Stimulated activated CD8-positive, alpha-beta memory T cell treated with anti-CD3 and anti-CD28 coated beads, Interleukin-7, amount 100 ng/mL, for 1 hour (primary cell): ENCODE measurements around the gene CYP4F3.
"Not testable (repeated sequence)": the region's sequence is repeated elsewhere in the genome, so short reads cannot be mapped to it uniquely, and the experiment has no call there.

Experiments
- DNase-seq, 2 donors: peaks; one replicate each; pipeline ENCODE4 v3.0.0-alpha.2; 2020; ENCODE audit warnings: low read depth in 2 of 2

The CYP4F3 gene

GRCh38 chr19:15631817-15632216 is 8.9 kb upstream of the CYP4F3 start:
- DNase-seq: peak in 1 of 2 donors; percentile 14

- DNase-seq: no peak
Measured at GRCh38 chr19:15633082-15633835, 7.4 kb upstream of the CYP4F3 start.

DNA sequence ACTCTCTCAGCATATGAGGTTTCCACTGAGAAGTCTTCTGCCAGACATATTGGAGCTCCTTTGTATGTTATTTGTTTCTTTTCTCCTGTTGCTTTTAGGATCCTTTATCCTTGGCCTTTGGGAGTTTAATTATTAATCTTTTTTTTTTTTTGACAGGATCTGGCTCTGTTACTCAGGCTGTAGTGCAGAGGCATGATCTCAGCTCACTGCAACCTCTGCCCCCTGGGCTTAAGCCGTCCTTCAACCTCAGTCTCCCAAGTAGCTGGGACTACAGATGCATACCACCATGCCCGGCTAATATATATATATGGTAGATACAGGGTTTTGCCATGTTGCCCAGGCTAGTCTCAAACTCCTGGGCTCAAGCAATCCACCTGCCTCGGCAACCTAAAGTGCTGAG is 6.6 kb upstream of the CYP4F3 start:
- no peak for DNase-seq

GRCh38 chr19:15635016-15635805 is 5.5 kb upstream of the CYP4F3 start:
- DNase-seq: no peak

DNA sequence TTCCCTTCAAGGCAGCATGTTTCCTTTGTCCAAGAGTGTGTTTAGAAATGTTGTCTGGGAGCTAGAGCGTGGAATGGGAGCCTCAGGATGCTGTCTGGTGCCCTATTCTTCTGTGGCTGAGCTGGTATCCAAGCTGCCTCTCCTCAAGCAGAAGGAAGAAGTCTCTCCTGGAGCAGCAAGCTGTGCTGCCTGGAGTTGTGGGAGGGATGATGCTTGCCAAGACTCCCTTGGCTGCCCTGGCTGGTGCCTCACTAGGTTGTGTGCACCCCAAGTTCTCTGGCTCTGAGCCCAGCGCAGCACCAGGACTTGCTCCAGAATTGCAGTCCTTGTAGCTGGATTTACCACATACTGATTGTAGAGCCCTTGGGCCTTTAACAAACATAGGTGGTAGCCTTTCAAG is 4.7 kb upstream of the CYP4F3 start:
- no peak for DNase-seq

- DNase-seq: no peak
Measured at GRCh38 chr19:15639596-15639995, 1.1 kb upstream of the CYP4F3 start.

GRCh38 chr19:15640904-15641597 is 354 bp downstream of the CYP4F3 start:
- no peak for DNase-seq

DNA sequence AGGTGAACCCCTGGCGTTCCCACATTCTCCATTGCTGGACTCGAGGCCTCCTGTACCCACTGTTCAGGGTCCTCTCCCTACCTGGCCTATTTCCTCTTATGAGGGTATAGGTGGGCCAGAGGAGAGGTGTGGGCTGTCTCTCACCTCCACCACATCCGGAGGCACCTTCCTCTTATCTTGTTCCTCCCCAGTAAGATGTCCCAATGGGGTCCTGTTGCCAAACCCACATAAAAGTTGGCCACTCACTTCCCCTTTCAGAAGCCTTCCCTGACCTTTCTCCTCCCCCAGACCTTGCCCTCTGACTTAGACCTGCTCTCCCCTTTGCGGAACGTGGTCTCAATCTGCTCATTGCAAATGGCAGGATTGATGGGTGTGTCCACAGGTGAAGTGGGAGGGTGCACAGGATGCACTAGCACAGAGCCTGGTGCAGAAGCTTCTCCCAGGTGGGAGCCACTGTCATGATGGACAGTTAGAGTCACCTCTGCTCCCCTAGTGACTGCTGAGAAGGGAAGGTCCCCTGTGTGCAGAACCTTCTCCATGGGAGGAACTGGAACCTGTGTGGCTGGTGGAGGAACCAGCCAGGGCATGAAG is 1.3 kb downstream of the CYP4F3 start:
- DNase-seq: no peak

- no peak for DNase-seq
Measured at GRCh38 chr19:15642807-15643206, 2.1 kb downstream of the CYP4F3 start.

GRCh38 chr19:15643387-15643786 is 2.7 kb downstream of the CYP4F3 start:
- no peak for DNase-seq

GRCh38 chr19:15644066-15644741 is 3.5 kb downstream of the CYP4F3 start:
- no peak for DNase-seq

GRCh38 chr19:15644816-15645215 is 4.1 kb downstream of the CYP4F3 start:
- DNase-seq: no peak

DNA sequence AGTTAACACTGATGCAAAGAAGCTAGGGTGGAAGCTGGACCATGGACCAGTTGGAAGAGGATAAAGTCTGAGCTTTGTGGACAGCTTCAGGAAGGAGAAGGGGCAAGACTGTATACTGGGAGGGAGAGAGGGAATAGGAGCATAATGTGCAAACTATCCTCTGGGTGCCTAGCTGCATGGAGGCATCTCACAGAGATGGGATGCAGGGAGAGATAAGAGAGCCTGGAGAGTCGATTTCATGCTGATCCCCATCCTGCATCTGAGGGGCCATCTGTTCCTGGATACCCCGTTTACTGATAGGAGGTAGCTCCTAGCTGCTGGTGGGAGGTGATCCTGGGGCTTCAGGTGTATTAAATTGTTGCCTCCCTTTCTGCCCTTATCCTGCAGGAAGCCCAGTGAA is 8.8 kb downstream of the CYP4F3 start:
- no peak for DNase-seq

DNA sequence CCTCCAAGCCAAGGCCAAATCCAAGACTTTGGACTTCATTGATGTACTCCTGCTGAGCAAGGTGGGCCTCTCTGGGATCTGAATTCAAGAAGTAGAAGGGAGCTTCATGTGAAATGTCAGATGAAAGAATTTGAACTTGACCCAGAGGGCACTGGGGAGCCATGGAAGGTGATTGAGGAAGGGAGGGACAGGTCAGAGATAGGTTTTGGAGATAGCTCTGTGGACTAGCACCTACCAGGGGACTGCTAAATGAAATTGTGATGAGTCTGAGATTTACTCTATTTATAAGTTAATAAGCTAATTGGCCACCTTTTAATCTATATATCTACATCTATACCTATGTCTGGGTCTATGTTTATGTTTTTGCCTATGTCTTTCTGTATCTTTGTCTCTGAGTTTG is 9.4 kb downstream of the CYP4F3 start:
- not testable (repeated sequence) for DNase-seq

GRCh38 chr19:15651791-15652190 is 11.1 kb downstream of the CYP4F3 start:
- DNase-seq: no peak

DNA sequence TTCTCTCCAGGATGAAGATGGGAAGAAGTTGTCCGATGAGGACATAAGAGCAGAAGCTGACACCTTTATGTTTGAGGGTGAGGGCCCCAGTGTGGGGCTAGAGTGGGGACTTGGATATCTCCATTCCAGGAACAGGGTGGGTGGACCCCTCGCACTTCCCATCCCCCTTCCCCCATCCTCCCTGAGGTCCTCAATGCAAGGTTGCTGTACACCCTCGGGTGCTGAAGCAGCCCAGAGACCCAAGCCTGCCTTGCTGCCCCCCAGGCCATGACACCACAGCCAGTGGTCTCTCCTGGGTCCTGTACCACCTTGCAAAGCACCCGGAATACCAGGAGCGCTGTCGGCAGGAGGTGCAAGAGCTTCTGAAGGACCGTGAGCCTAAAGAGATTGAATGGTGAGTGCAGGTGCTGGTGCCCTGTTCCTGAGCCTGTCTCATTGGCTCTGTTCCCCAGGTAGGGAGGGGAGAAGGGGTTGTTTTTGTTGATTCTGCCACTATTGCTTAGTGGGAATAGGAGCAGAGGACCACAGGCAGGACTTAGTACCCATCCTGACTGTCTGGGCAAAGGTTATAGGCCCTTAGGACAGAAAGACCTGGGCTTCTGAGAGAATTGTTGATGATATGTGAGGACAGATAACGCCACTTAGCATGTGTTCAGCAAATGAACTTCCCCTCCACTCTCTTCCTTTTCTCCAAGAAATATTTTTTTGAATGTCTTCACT is 12.0 kb downstream of the CYP4F3 start:
- DNase-seq: no peak

DNA sequence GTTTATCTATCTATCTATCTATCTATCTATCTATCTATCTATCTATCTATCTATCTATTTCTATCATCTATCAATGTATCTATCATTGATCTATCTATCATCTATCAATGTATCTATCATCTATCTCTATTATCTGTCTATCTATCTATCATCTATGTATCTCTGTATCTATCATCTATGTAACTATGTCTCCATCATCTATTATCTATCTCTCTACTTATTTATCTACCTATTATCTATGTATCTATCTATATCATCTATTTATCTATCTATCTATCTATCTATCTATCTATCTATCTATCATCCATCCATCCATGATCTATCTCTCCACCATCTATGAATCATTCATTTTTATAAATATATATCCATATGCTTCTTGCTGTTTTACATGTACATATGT is 15.8 kb downstream of the CYP4F3 start:
- DNase-seq: no peak

GRCh38 chr19:15663247-15663646 is 22.6 kb downstream of the CYP4F3 start:
- no peak for DNase-seq

GRCh38 chr19:15666186-15666585 is 25.5 kb downstream of the CYP4F3 start:
- DNase-seq: no peak

- no peak for DNase-seq
Measured at GRCh38 chr19:15666883-15667282, 26.2 kb downstream of the CYP4F3 start.

- DNase-seq: no peak
Measured at GRCh38 chr19:15669440-15669839, 28.7 kb downstream of the CYP4F3 start.
